A172 (cell line): ENCODE results near the gene USP17L25. TPM values are rescaled to one million over a fixed set of nuclear protein-coding genes. Genes with fewer than 3 reads are reported as not detected.
"Not testable (repeated sequence)": the region's sequence is repeated elsewhere in the genome, so short reads cannot be mapped to it uniquely, and the experiment has no call there.

Experiments used
- DNase-seq: peaks from one replicate; pipeline ENCODE4 v3.0.0-alpha.2; 2015; ENCODE audit warnings: low spot score
- total RNA-seq: library from RNA; depleted of rRNA; stranded (reverse); fragments of >200 nt; shearing (Covaris generic); gene quantifications from 2 replicates; pipeline ENCODE4 v1.2.3, GENCODE V29; 2014; rRNA removed

USP17L25 gene, protein sequence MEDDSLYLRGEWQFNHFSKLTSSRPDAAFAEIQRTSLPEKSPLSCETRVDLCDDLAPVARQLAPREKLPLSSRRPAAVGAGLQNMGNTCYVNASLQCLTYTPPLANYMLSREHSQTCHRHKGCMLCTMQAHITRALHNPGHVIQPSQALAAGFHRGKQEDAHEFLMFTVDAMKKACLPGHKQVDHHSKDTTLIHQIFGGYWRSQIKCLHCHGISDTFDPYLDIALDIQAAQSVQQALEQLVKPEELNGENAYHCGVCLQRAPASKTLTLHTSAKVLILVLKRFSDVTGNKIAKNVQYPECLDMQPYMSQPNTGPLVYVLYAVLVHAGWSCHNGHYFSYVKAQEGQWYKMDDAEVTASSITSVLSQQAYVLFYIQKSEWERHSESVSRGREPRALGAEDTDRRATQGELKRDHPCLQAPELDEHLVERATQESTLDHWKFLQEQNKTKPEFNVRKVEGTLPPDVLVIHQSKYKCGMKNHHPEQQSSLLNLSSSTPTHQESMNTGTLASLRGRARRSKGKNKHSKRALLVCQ
- total RNA-seq: not detected in 2 replicates

- DNase-seq: not testable (repeated sequence)
Observed at GRCh38 chr4:9329611-9330010, at the start of gene USP17L25. TSS of gene USP17L25 (plus strand) at chr4:9329911. CDS start at chr4:9329911, 0 bp downstream.

DNA sequence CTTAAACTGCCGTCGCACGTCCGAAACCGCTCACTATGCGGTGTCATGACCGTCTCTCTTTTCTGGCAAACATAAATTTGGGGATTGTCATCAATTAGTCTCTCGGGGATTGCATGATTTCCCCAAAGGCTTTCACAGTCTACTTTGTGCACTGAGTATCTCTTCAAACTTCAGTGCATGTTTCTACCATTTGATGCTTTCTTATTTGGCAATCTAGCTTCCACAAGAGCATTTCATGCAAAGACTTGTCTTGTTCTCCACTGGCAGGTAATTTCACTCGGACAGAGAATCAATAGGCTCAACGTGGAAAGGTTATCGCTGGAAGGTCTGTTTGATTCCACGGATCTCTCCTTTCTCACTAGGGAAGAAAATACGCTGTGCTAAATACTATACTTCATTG, 5.5 kb upstream of the USP17L25 start:
- not testable (repeated sequence) for DNase-seq

DNA sequence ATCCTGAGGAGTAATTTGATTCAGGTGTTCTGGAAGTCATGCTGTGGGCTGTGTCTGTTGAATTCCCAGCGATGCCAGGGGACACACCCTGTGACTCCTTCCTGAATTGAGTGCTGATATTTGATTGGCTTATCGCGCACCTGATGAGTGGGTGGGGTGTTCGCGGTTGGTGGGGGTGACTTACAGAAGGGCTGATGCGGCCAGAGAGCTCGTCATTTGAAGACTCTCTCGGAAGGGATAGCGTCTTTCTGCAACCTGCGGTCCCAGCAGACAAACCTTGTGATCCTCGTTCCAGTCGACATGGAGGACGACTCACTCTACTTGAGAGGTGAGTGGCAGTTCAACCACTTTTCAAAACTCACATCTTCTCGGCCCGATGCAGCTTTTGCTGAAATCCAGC, 4.8 kb upstream of the USP17L25 start, which contains the start of gene USP17L24:
USP17L24 (plus strand) TSS at position 301 of the 400 bp plus-strand sequence; CDS start at position 301, 0 bp downstream.
- not testable (repeated sequence) for DNase-seq

DNA sequence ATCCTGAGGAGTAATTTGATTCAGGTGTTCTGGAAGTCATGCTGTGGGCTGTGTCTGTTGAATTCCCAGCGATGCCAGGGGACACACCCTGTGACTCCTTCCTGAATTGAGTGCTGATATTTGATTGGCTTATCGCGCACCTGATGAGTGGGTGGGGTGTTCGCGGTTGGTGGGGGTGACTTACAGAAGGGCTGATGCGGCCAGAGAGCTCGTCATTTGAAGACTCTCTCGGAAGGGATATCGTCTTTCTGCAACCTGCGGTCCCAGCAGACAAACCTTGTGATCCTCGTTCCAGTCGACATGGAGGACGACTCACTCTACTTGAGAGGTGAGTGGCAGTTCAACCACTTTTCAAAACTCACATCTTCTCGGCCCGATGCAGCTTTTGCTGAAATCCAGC, 4.6 kb downstream of the USP17L25 start, which contains the start of gene USP17L26:
USP17L26 (plus strand) TSS at position 301 of the 400 bp plus-strand sequence; CDS start at position 301, 0 bp downstream.
- DNase-seq: not testable (repeated sequence)

DNA sequence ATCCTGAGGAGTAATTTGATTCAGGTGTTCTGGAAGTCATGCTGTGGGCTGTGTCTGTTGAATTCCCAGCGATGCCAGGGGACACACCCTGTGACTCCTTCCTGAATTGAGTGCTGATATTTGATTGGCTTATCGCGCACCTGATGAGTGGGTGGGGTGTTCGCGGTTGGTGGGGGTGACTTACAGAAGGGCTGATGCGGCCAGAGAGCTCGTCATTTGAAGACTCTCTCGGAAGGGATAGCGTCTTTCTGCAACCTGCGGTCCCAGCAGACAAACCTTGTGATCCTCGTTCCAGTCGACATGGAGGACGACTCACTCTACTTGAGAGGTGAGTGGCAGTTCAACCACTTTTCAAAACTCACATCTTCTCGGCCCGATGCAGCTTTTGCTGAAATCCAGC, 9.4 kb downstream of the USP17L25 start, which contains the start of gene USP17L5:
USP17L5 (plus strand) TSS at position 301 of the 400 bp plus-strand sequence; CDS start at position 301, 0 bp downstream.
- not testable (repeated sequence) for DNase-seq

GRCh38 chr4:9343848-9344247, 14.1 kb downstream of the USP17L25 start, which contains the start of gene USP17L27:
TSS of gene USP17L27 (plus strand) at chr4:9344148. CDS start at chr4:9344148, 0 bp downstream.
- not testable (repeated sequence) for DNase-seq

DNA sequence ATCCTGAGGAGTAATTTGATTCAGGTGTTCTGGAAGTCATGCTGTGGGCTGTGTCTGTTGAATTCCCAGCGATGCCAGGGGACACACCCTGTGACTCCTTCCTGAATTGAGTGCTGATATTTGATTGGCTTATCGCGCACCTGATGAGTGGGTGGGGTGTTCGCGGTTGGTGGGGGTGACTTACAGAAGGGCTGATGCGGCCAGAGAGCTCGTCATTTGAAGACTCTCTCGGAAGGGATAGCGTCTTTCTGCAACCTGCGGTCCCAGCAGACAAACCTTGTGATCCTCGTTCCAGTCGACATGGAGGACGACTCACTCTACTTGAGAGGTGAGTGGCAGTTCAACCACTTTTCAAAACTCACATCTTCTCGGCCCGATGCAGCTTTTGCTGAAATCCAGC, 18.9 kb downstream of the USP17L25 start, which contains the start of gene USP17L28:
USP17L28 (plus strand) TSS at position 301 of the 400 bp plus-strand sequence; CDS start at position 301, 0 bp downstream.
- DNase-seq: not testable (repeated sequence)

DNA sequence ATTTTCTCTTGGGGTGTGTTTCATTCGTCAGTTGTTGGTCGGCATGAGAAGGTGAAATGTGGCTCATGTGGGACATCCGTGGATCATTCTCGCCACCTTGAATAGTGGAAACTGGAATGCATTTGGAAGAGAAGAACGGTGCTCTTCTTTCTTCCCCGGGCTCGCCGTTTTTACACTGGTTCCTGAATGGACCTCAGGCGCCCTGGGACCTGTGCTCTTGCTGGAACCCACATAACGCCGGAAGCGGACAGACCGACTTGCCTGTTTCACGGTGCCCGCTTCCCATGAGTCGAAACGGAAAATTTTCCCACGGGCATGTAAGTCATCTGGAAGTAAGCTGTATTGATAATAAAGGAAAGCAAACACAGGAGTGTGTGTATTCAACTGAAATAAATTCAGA, 21.2 kb downstream of the USP17L25 start:
- not testable (repeated sequence) for DNase-seq

DNA sequence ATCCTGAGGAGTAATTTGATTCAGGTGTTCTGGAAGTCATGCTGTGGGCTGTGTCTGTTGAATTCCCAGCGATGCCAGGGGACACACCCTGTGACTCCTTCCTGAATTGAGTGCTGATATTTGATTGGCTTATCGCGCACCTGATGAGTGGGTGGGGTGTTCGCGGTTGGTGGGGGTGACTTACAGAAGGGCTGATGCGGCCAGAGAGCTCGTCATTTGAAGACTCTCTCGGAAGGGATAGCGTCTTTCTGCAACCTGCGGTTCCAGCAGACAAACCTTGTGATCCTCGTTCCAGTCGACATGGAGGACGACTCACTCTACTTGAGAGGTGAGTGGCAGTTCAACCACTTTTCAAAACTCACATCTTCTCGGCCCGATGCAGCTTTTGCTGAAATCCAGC, 23.6 kb downstream of the USP17L25 start, which contains the start of gene USP17L29:
USP17L29 (plus strand) TSS at position 301 of the 400 bp plus-strand sequence; CDS start at position 301, 0 bp downstream.
- not testable (repeated sequence) for DNase-seq

DNA sequence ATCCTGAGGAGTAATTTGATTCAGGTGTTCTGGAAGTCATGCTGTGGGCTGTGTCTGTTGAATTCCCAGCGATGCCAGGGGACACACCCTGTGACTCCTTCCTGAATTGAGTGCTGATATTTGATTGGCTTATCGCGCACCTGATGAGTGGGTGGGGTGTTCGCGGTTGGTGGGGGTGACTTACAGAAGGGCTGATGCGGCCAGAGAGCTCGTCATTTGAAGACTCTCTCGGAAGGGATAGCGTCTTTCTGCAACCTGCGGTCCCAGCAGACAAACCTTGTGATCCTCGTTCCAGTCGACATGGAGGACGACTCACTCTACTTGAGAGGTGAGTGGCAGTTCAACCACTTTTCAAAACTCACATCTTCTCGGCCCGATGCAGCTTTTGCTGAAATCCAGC, 33.1 kb downstream of the USP17L25 start, which contains the start of gene USP17L30:
USP17L30 (plus strand) TSS at position 301 of the 400 bp plus-strand sequence; CDS start at position 301, 0 bp downstream.
- not testable (repeated sequence) for DNase-seq

GRCh38 chr4:9379881-9380280, 50.2 kb downstream of the USP17L25 start:
- not testable (repeated sequence) for DNase-seq

Other genes starting within 250 kb of the USP17L25 start
- not detected in 2 replicates for gene FAM90A26, start 159.5 kb upstream of the USP17L25 start, total RNA-seq
- gene USP17L10, start 119.3 kb upstream of the USP17L25 start, total RNA-seq: not detected in 2 replicates
- gene USP17L11, start 114.5 kb upstream of the USP17L25 start, total RNA-seq: not detected in 2 replicates
- not detected in 2 replicates for gene USP17L12, start 109.8 kb upstream of the USP17L25 start, total RNA-seq
- not detected in 2 replicates for gene USP17L13, start 105.0 kb upstream of the USP17L25 start, total RNA-seq
- not detected in 2 replicates for gene USP17L15, start 95.5 kb upstream of the USP17L25 start, total RNA-seq
- not detected in 2 replicates for gene USP17L17, start 86.0 kb upstream of the USP17L25 start, total RNA-seq
- not detected in 2 replicates for gene USP17L18, start 81.3 kb upstream of the USP17L25 start, total RNA-seq
- not detected in 2 replicates for gene USP17L19, start 76.5 kb upstream of the USP17L25 start, total RNA-seq
- gene USP17L20, start 71.8 kb upstream of the USP17L25 start, total RNA-seq: not detected in 2 replicates
- not detected in 2 replicates for gene USP17L21, start 67.0 kb upstream of the USP17L25 start, total RNA-seq
- gene USP17L22, start 62.3 kb upstream of the USP17L25 start, total RNA-seq: not detected in 2 replicates
- not detected in 2 replicates for gene USP17L24, start 4.7 kb upstream of the USP17L25 start, total RNA-seq
- gene USP17L26, start 4.7 kb downstream of the USP17L25 start, total RNA-seq: not detected in 2 replicates
- gene USP17L5, start 9.5 kb downstream of the USP17L25 start, total RNA-seq: not detected in 2 replicates
- not detected in 2 replicates for gene USP17L27, start 14.2 kb downstream of the USP17L25 start, total RNA-seq
- gene USP17L28, start 19.0 kb downstream of the USP17L25 start, total RNA-seq: not detected in 2 replicates
- not detected in 2 replicates for gene USP17L29, start 23.7 kb downstream of the USP17L25 start, total RNA-seq
- gene USP17L30, start 33.2 kb downstream of the USP17L25 start, total RNA-seq: not detected in 2 replicates
- not detected in 2 replicates for gene DEFB131A, start 114.5 kb downstream of the USP17L25 start, total RNA-seq